ENCODE results near the gene OR51E2.

DNA sequence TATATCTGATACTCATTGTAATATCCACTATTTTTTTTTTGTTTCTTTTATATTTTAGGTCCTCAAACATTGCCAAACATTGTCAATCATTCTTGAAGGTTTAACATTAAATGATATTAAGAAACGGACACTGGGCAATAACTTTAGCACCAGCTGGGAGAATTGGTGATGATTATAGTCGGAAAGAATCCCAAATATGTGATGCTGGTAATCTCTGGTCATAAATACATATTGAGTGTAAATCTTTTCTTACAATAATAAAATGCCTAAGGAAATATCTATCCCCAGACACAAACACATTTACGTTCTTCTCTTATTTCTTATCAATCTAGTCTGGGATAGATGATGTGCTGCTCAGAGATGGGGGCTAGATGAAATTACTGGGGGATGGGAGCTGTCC lies 25.2 kb downstream of the OR51E2 start:
- TF ChIP-seq, protein P1, sequence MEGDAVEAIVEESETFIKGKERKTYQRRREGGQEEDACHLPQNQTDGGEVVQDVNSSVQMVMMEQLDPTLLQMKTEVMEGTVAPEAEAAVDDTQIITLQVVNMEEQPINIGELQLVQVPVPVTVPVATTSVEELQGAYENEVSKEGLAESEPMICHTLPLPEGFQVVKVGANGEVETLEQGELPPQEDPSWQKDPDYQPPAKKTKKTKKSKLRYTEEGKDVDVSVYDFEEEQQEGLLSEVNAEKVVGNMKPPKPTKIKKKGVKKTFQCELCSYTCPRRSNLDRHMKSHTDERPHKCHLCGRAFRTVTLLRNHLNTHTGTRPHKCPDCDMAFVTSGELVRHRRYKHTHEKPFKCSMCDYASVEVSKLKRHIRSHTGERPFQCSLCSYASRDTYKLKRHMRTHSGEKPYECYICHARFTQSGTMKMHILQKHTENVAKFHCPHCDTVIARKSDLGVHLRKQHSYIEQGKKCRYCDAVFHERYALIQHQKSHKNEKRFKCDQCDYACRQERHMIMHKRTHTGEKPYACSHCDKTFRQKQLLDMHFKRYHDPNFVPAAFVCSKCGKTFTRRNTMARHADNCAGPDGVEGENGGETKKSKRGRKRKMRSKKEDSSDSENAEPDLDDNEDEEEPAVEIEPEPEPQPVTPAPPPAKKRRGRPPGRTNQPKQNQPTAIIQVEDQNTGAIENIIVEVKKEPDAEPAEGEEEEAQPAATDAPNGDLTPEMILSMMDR (IDR thresholded peaks at IDR 0.05) = no peak
- TF ChIP-seq EP300 (IDR thresholded peaks at IDR 0.05) (no peak), POLR2A (IDR thresholded peaks at IDR 0.05) (no peak), POLR2AphosphoS5 (IDR thresholded peaks at IDR 0.05) (no peak)

Measured in sigmoid colon (tissue), 4 donors.